H1 (cell line): ENCODE data around the gene FHL2. TPM values are rescaled to one million over a fixed set of nuclear protein-coding genes. Genes with fewer than 3 reads are reported as not detected.

ENCODE experiments used
- CTCF ChIA-PET: fragments of 300-600 bp; sonication (Branson Sonifier 250); formaldehyde crosslinking; loops from one replicate; lab custom pipeline; 2021; ENCODE audit not compliant: partially characterized antibody; lab: Charles Lee
- POLR2A ChIA-PET: fragments of 300-600 bp; sonication (Branson Sonifier 250); formaldehyde crosslinking; loops from one replicate; lab custom pipeline; 2021; ENCODE audit warnings: inconsistent platforms; ENCODE audit not compliant: partially characterized antibody; lab: Charles Lee
- DNase-seq, 2 experiments: peaks; one replicate each; pipeline versions ENCODE4 v3.0.0 to v3.0.0-alpha.2; 2010 to 2022; ENCODE audit warnings: low spot score in 2 of 2, low read depth in 1 of 2, mixed read lengths in 1 of 2
- FAIRE-seq: peaks from 2 replicates; lab custom pipeline; 2011; peaks lifted over from hg19 to GRCh38; lab: Jason Lieb, UNC
- H2AFZ ChIP-seq: 2 replicates; pipeline ENCODE4 v1.8.1; 2012; ENCODE audit warnings: low read length, inconsistent platforms
- H2AK5ac ChIP-seq: 2 replicates; pipeline ENCODE4 v1.6.1; 2013; ENCODE audit warnings: low read depth, low read length
- H2BK120ac ChIP-seq: replicated peaks from 2 replicates; pipeline ENCODE3; 2013; ENCODE audit warnings: low read depth, low read length, inconsistent platforms
- H2BK12ac ChIP-seq: 2 replicates; pipeline ENCODE4 v1.6.1; 2013; ENCODE audit warnings: low read depth, low read length
- H2BK15ac ChIP-seq: 2 replicates; pipeline ENCODE4 v1.6.1; 2013; ENCODE audit warnings: low read length
- H2BK20ac ChIP-seq: 2 replicates; pipeline ENCODE4 v1.6.1; 2013; ENCODE audit warnings: low read length
- H2BK5ac ChIP-seq: 2 replicates; pipeline ENCODE4 v1.6.1; 2013; ENCODE audit warnings: low read depth, low read length
- H3K14ac ChIP-seq: 2 replicates; pipeline ENCODE4 v1.6.1; 2013; ENCODE audit warnings: inconsistent platforms; ENCODE audit not compliant: insufficient read length
- H3K18ac ChIP-seq: 2 replicates; pipeline ENCODE4 v1.6.1; 2013; ENCODE audit warnings: low read length; ENCODE audit errors: extremely low read depth
- H3K23ac ChIP-seq: 2 replicates; pipeline ENCODE4 v1.6.1; 2013; ENCODE audit warnings: inconsistent platforms; ENCODE audit not compliant: insufficient read length
- H3K23me2 ChIP-seq: 2 replicates; pipeline ENCODE4 v1.6.1; 2013; ENCODE audit warnings: low read depth, low read length
- H3K27ac ChIP-seq: 2 replicates; pipeline ENCODE4 v1.6.1; 2011; ENCODE audit warnings: low read depth, low read length, inconsistent platforms
- H3K27me3 ChIP-seq, 4 experiments: replicated peaks in 1 of 4; 1 replicate in 1 of 4; 2 replicates in 3 of 4; pipeline versions ENCODE4 v1.6.1 to v1.8.1; 2011 to 2013; ENCODE audit warnings: low read length in 3 of 4, mild to moderate bottlenecking in 3 of 4, inconsistent platforms in 2 of 4, mixed read lengths in 2 of 4, moderate library complexity in 1 of 4; ENCODE audit not compliant: control insufficient read depth in 3 of 4, insufficient read depth in 3 of 4; ENCODE audit errors: extremely low read depth in 1 of 4
- H3K36me3 ChIP-seq, 4 experiments: 2 replicates each; pipeline versions ENCODE4 v1.6.1 to v1.8.1; 2011 to 2013; ENCODE audit warnings: mild to moderate bottlenecking in 4 of 4, low read length in 3 of 4, moderate library complexity in 2 of 4, control low read depth in 1 of 4, inconsistent platforms in 1 of 4; ENCODE audit not compliant: insufficient read depth in 4 of 4, control insufficient read depth in 2 of 4
- H3K4ac ChIP-seq: replicated peaks from 2 replicates; pipeline ENCODE3; 2013; ENCODE audit warnings: low read length, low read depth, mixed read lengths, inconsistent platforms; ENCODE audit not compliant: insufficient read length
- H3K4me1 ChIP-seq, 4 experiments: replicated peaks in 1 of 4; 1 replicate in 1 of 4; 2 replicates in 3 of 4; pipeline versions ENCODE4 v1.6.1 to v1.8.1; 2011 to 2013; ENCODE audit warnings: low read length in 3 of 4, inconsistent platforms in 2 of 4, mixed read lengths in 1 of 4; ENCODE audit not compliant: insufficient read depth in 4 of 4, control insufficient read depth in 3 of 4
- H3K4me2 ChIP-seq, 2 experiments: 2 replicates each; pipeline versions ENCODE4 v1.6.1 to v1.8.1; 2011 to 2013; ENCODE audit warnings: low read depth in 2 of 2, low read length in 2 of 2, control low read depth in 1 of 2, inconsistent platforms in 1 of 2, mild to moderate bottlenecking in 1 of 2; ENCODE audit not compliant: insufficient read depth in 1 of 2
- H3K4me3 ChIP-seq, 4 experiments: fragments of 200-600, 300-600 bp in 1 of 4; sonication (generic), shearing (Covaris generic), sonication (Bioruptor Twin) in 1 of 4; 2 replicates each; pipeline versions ENCODE4 v1.5.1 to v1.8.1; 2011 to 2016; ENCODE audit warnings: low read length in 4 of 4, low read depth in 3 of 4, control low read depth in 2 of 4, inconsistent platforms in 2 of 4, mild to moderate bottlenecking in 2 of 4, mixed read lengths in 1 of 4, moderate library complexity in 1 of 4; ENCODE audit not compliant: insufficient read depth in 2 of 4; ENCODE audit errors: extremely low read depth in 1 of 4
- H3K56ac ChIP-seq: replicated peaks from 2 replicates; pipeline ENCODE3; 2013; ENCODE audit warnings: low read depth, mild to moderate bottlenecking, mixed read lengths, low read length, inconsistent platforms; ENCODE audit not compliant: insufficient read length
- H3K79me1 ChIP-seq: 2 replicates; pipeline ENCODE4 v1.6.1; 2013; ENCODE audit warnings: low read depth, low read length, control low read depth
- H3K79me2 ChIP-seq, 2 experiments: 2 replicates each; pipeline versions ENCODE4 v1.6.1 to v1.8.1; 2012 to 2013; ENCODE audit warnings: low read length in 2 of 2, mild to moderate bottlenecking in 2 of 2, inconsistent platforms in 1 of 2; ENCODE audit not compliant: insufficient read depth in 2 of 2, control insufficient read depth in 1 of 2
- H3K9ac ChIP-seq, 4 experiments: replicated peaks in 1 of 4; 1 replicate in 1 of 4; 2 replicates in 3 of 4; pipeline versions ENCODE4 v1.6.1 to v1.8.1; 2011 to 2013; ENCODE audit warnings: low read depth in 3 of 4, low read length in 3 of 4, control low read depth in 2 of 4, mild to moderate bottlenecking in 2 of 4, moderate library complexity in 2 of 4, inconsistent platforms in 1 of 4; ENCODE audit errors: extremely low read depth in 1 of 4
- H3K9me3 ChIP-seq, 2 experiments: 2 replicates each; pipeline versions ENCODE4 v1.6.1 to v1.8.1; 2012 to 2013; ENCODE audit warnings: mild to moderate bottlenecking in 2 of 2, moderate library complexity in 2 of 2, control low read depth in 1 of 2, inconsistent platforms in 1 of 2, low read depth in 1 of 2, low read length in 1 of 2, mixed read lengths in 1 of 2; ENCODE audit not compliant: insufficient read depth in 2 of 2
- H4K20me1 ChIP-seq, 2 experiments: replicated peaks in 1 of 2; 2 replicates each; pipeline versions ENCODE3 to v1.8.1; 2011 to 2013; ENCODE audit warnings: inconsistent platforms in 2 of 2, low read length in 2 of 2, mild to moderate bottlenecking in 1 of 2; ENCODE audit not compliant: insufficient read depth in 2 of 2, control insufficient read depth in 1 of 2
- H4K5ac ChIP-seq: 2 replicates; pipeline ENCODE4 v1.6.1; 2013; ENCODE audit warnings: low read length, low read depth, mixed read lengths, inconsistent platforms; ENCODE audit not compliant: insufficient read length
- H4K8ac ChIP-seq: 2 replicates; pipeline ENCODE4 v1.8.0; 2013; ENCODE audit warnings: mild to moderate bottlenecking, moderate library complexity, low read length, inconsistent platforms; ENCODE audit not compliant: insufficient read depth; ENCODE audit errors: extremely low read depth
- H4K91ac ChIP-seq: replicated peaks from 2 replicates; pipeline ENCODE3; 2013; ENCODE audit warnings: low read length, mixed read lengths, inconsistent platforms; ENCODE audit not compliant: insufficient read length
- BRCA1 ChIP-seq: IDR thresholded peaks from 2 replicates; pipeline ENCODE4 v1.6.1; 2012; ENCODE audit warnings: low read depth, low read length, improper control_type of control experiment
- CHD2 ChIP-seq: IDR thresholded peaks from 2 replicates; pipeline ENCODE4 v1.6.1; 2012; ENCODE audit warnings: low read length, improper control_type of control experiment
- EP300 ChIP-seq, 2 experiments: IDR thresholded peaks; 1 replicate in 1 of 2; 2 replicates in 1 of 2; pipeline ENCODE4 v1.6.1; 2011 to 2012; ENCODE audit warnings: low read depth in 2 of 2, low read length in 2 of 2, mild to moderate bottlenecking in 2 of 2, borderline replicate concordance in 1 of 2, inconsistent platforms in 1 of 2, moderate library complexity in 1 of 2
- JUND ChIP-seq: IDR thresholded peaks from 2 replicates; pipeline ENCODE4 v1.6.1; 2011; ENCODE audit warnings: mild to moderate bottlenecking, improper control_type of control experiment, low read length
- NRF1 ChIP-seq: IDR thresholded peaks from 2 replicates; pipeline ENCODE4 v1.6.1; 2011; ENCODE audit warnings: mild to moderate bottlenecking, low read depth, low read length, improper control_type of control experiment
- TAF7 ChIP-seq: optimal IDR thresholded peaks from 2 replicates; pipeline ENCODE3; 2011; ENCODE audit warnings: low read depth, mild to moderate bottlenecking, inconsistent platforms, low read length, moderate library complexity, borderline replicate concordance
- TCF12 ChIP-seq: IDR thresholded peaks from 2 replicates; pipeline ENCODE4 v1.6.1; 2011; ENCODE audit warnings: low read depth, mild to moderate bottlenecking, low read length
- YY1 ChIP-seq: IDR thresholded peaks from 2 replicates; pipeline ENCODE4 v1.6.1; 2011; ENCODE audit warnings: low read depth, mild to moderate bottlenecking, low read length
- WGBS, 2 experiments: shearing (Covaris generic) in 1 of 2; methylation state at CpG; one replicate each; pipeline versions ENCODE4 v1.1.6 to v1.1.7; 2013 to 2015; ENCODE audit warnings: low lambda C conversion rate in 2 of 2, mixed read lengths in 2 of 2, inconsistent platforms in 1 of 2, low coverage in 1 of 2, missing lambda C conversion rate in 1 of 2; ENCODE audit not compliant: insufficient replicate concordance in 2 of 2, insufficient coverage in 1 of 2, insufficient read length in 1 of 2; ENCODE audit errors: extremely low coverage in 1 of 2, missing lambda C conversion rate in 1 of 2; 5-methylcytosine and 5-hydroxymethylcytosine counted together
- polyA plus RNA-seq, 7 experiments: library from polyadenylated mRNA; depleted of rRNA in 3 of 7; stranded (reverse) in 5 of 7; unstranded in 2 of 7; fragments of >200 nt in 5 of 7; fragments of 200-250 nt in 2 of 7; gene quantifications; 1 replicate in 5 of 7; 2 replicates in 1 of 7; 4 replicates in 1 of 7; pipeline versions ENCODE4 v1.2.1 to v1.2.3, GENCODE V29; 2011 to 2013; ENCODE audit warnings: missing spikeins in 2 of 7, mixed read lengths in 2 of 7
- total RNA-seq: library from RNA; stranded (reverse); fragmentation: NEBNext Ultra II Directional; extraction: Animal tissue kit (Norgen Biotek cat#: 25700); gene quantifications from 2 replicates; pipeline ENCODE4 v1.2.1, GENCODE V29; 2021

The FHL2 gene
- total and polyA plus RNA-seq, 2 of the 8 experiments (the other 6 are each of a cell fraction or from before 2014, with no cell fraction given): 33.2 to 64.3 TPM

- ChIA-PET POLR2A (interaction anchor here (0.8 to 1.4 kb wide), 8 partner anchors 9 to 69 kb away, joined by 3 to 7 read pairs (median 3); no protein-coding TSS in a partner anchor), CTCF (interaction anchor here (1.7 kb wide), 1 partner anchor 191 kb away, joined by 3 read pairs; no protein-coding TSS in a partner anchor)
- H3K36me3 ChIP-seq: peaks cover 0 to 4% (median 0%) of the 10 kb centered on the region in 4 experiments; a peak in 1 of 8 replicates
Measured at GRCh38 chr2:105330681-105331375, 68.0 kb downstream of the FHL2 start.

More at GRCh38 chr2:105330681-105331375, 68.0 kb downstream of the FHL2 start:
- no peak overlapping the region; the same call in 1 of the 2 replicates for H2AFZ ChIP-seq
- H3K4me3 ChIP-seq: no peak overlapping the region; a peak in 1 of 8 replicates
- no peak overlapping the region for H3K9ac ChIP-seq
- H3K27me3 ChIP-seq: no peaks in the 10 kb centered on the region; a peak in 1 of 7 replicates
- no peak overlapping the region; the same call in 1 of the 2 replicates for H2BK12ac ChIP-seq
- H4K20me1 ChIP-seq: no peaks in the 10 kb centered on the region
- H3K56ac ChIP-seq: no peak overlapping the region
- H2BK20ac ChIP-seq: no peak overlapping the region
- no peak overlapping the region for H2BK120ac ChIP-seq
- TF ChIP-seq JUND (no peak), CHD2 (no peak), TAF7 (no peak), EP300 (IDR thresholded peaks at IDR 0.05; ENCODE audit: borderline replicate concordance in 1 of 2, low read depth in 2 of 2, low read length in 2 of 2) (no peak), BRCA1 (no peak), TCF12 (no peak), NRF1 (no peak), YY1 (no peak)
- H3K79me2 ChIP-seq: peaks cover 3 to 33% of the 10 kb centered on the region in 2 experiments; a peak in 2 of 4 replicates
- WGBS, 2 experiments: 93% methylated on average over 4 of the region's 4 CpGs; no CpG with 5 or more reads in 1 of the 2 experiments
- H3K4me2 ChIP-seq: peak overlapping the region in 1 of 2 experiments; percentile 98; a peak in 2 of 4 replicates
- peaks cover 9% of the 10 kb centered on the region for H3K79me1 ChIP-seq
- peaks cover 0 to 7% (median 5%) of the 10 kb centered on the region in 4 experiments; a peak in 4 of 7 replicates for H3K4me1 ChIP-seq
- peak overlapping the region; percentile 83; the same call in 1 of the 2 replicates for H2AK5ac ChIP-seq
- no peak overlapping the region for H3K27ac ChIP-seq
- H3K9me3 ChIP-seq: no peaks in the 10 kb centered on the region
- no peak overlapping the region for H2BK5ac ChIP-seq
- FAIRE-seq: no peak
- no peak overlapping the region for H3K23ac ChIP-seq
- H2BK15ac ChIP-seq: peak overlapping the region; percentile 74; the same call in 1 of the 2 replicates
- H3K18ac ChIP-seq: peak overlapping the region; percentile 51; the same call in 1 of the 2 replicates
- no peak overlapping the region for H3K4ac ChIP-seq
- H4K8ac ChIP-seq: no peak overlapping the region
- no peak overlapping the region for H4K5ac ChIP-seq
- no peak for DNase-seq
- H3K23me2 ChIP-seq: peaks cover 10% of the 10 kb centered on the region; the same call in 1 of the 2 replicates
- no peak overlapping the region for H4K91ac ChIP-seq
- H3K14ac ChIP-seq: no peak overlapping the region
